Measurements from ENCODE around the gene DHRS7C. TPM values are rescaled to one million over a fixed set of nuclear protein-coding genes. Genes with fewer than 3 reads are reported as not detected.

Gene DHRS7C
- total and polyA plus RNA-seq, 2 experiments from 2014 or later = 0.63 TPM; not detected in 1

DNA sequence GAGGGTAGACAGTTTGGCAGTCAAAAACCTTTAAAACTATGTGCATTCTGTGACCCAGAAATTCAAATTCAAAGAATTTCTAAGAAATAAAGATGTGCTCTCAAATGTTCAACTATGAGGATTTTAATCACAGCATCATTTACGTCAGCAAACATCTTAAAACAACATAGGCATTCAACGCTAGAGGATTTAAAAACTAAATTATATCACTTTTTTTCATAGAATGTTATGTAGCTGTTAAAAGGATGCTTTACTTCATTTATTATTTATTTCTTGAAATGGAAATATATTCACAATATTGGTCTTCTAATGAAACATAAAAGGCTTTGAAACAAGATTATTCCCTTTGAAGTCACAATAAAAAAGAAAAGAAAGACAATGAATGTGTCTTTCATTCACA lies 38.0 kb upstream of the DHRS7C start:
- DNase-seq (ENCODE audit: low read depth in 1 of 2, low spot score in 1 of 2) = no peak
- Histone ChIP-seq H3K36me3 (no peaks in the 10 kb centered on the region), H3K9me3 (ENCODE audit: low read depth) (no peaks in the 10 kb centered on the region), H3K27me3 (no peaks in the 10 kb centered on the region), H3K4me3 (no peak overlapping the region), H3K4me1 (ENCODE audit: low read depth) (no peaks in the 10 kb centered on the region), H3K27ac (no peak overlapping the region)
- TF ChIP-seq, protein P1, sequence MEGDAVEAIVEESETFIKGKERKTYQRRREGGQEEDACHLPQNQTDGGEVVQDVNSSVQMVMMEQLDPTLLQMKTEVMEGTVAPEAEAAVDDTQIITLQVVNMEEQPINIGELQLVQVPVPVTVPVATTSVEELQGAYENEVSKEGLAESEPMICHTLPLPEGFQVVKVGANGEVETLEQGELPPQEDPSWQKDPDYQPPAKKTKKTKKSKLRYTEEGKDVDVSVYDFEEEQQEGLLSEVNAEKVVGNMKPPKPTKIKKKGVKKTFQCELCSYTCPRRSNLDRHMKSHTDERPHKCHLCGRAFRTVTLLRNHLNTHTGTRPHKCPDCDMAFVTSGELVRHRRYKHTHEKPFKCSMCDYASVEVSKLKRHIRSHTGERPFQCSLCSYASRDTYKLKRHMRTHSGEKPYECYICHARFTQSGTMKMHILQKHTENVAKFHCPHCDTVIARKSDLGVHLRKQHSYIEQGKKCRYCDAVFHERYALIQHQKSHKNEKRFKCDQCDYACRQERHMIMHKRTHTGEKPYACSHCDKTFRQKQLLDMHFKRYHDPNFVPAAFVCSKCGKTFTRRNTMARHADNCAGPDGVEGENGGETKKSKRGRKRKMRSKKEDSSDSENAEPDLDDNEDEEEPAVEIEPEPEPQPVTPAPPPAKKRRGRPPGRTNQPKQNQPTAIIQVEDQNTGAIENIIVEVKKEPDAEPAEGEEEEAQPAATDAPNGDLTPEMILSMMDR (IDR thresholded peaks at IDR 0.05; ENCODE audit: low read depth, low read length) = no peak

DNA sequence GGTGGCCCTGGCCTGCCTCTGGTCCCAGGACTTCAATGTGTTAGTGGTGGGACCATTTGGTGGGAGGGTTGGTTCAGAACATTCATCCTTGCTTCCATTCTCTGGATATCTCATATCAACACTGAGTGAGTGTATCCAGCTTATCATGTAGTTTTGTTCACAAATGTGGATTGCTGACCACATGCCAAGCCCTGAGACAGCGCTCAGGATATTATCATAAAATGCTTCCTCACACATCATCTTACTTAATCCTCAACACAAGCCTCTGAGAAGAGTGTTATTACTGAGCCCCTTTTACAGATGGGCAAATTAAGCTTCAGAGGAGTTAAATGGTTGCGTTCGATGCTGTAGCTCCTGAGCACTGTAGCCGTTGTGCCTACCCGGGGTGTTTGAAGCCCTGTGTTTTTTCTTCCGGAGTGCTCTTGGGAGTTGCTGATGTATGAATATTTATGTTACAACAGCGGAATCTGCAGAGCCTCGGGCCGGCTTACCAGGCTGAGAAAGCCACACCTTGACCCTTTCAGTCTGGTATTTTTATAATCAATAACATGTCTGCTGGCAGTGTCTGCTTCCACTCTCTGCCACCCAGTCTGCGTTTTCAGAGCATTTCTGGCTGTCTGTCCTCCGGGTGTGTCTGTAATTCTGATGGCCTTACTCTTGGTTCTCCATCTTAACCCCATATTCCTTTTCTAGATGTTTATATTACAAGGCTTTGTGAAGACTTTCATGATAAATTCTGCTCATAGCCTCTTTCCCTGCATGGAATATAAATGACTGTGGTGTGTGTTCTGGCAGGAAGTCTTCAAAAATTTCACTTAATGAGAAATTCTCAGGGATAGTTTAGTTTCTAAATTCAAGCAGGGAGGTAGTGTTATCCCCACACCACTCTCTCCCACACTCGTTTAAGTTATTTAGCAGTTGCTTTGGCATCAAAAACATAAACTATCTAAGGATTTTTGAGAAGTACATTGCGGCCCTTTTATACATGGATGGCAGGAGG lies 37.2 kb upstream of the DHRS7C start:
- peak in 1 of 2 donors; percentile 66 for DNase-seq (ENCODE audit: low read depth in 1 of 2, low spot score in 1 of 2)

DNA sequence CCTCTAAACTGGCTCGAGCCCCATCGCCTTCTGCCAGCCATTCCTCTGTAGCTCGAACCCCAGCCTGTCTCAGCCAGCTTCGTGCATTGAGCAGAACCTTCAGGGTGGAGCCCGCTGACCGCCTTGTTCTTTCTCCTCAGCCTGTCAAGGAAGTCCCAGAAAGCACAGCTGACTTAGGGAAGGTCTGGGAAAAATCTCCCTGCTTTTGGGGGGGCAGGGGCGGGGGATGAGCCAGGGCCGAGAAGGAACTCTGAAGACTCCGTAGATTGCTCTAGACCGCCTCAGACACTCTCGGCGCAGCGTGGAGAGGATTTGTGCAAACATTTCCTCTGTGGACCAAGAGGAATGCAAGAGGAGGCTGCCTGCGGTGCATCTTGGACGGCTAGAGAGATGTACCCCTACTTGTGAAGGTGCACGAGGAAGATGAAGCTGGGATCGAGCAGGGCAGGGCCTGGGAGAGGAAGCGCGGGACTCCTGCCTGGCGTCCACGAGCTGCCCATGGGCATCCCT lies 34.3 kb upstream of the DHRS7C start, which contains the start of gene GLP2R:
GLP2R (plus strand) TSS at position 284 of the 510 bp plus-strand sequence; CDS start at position 424, 140 bp downstream.
- no peak for DNase-seq (ENCODE audit: low read depth in 1 of 2, low spot score in 1 of 2)
- Histone ChIP-seq H3K4me1 (ENCODE audit: low read depth) (no peaks in the 10 kb centered on the region), H3K27ac (no peak within 1 kb of the TSS), H3K4me3 (no peak within 1 kb of the TSS), H3K36me3 (no peaks in the 10 kb centered on the region), H3K9me3 (ENCODE audit: low read depth) (no peaks in the 10 kb centered on the region), H3K27me3 (no peaks in the 10 kb centered on the region)
- TF ChIP-seq, protein P1 (IDR thresholded peaks at IDR 0.05; ENCODE audit: low read depth, low read length) = no peak

More for the DNA sequence above, 37.2 kb upstream of the DHRS7C start:
- H3K9me3 ChIP-seq (ENCODE audit: low read depth) = no peaks in the 10 kb centered on the region
- no peak overlapping the region for H3K27ac ChIP-seq
- H3K36me3 ChIP-seq = no peaks in the 10 kb centered on the region
- TF ChIP-seq, protein P1 (IDR thresholded peaks at IDR 0.05; ENCODE audit: low read depth, low read length) = no peak
- H3K27me3 ChIP-seq = no peaks in the 10 kb centered on the region
- no peaks in the 10 kb centered on the region for H3K4me1 ChIP-seq (ENCODE audit: low read depth)
- H3K4me3 ChIP-seq = no peak overlapping the region

DNA sequence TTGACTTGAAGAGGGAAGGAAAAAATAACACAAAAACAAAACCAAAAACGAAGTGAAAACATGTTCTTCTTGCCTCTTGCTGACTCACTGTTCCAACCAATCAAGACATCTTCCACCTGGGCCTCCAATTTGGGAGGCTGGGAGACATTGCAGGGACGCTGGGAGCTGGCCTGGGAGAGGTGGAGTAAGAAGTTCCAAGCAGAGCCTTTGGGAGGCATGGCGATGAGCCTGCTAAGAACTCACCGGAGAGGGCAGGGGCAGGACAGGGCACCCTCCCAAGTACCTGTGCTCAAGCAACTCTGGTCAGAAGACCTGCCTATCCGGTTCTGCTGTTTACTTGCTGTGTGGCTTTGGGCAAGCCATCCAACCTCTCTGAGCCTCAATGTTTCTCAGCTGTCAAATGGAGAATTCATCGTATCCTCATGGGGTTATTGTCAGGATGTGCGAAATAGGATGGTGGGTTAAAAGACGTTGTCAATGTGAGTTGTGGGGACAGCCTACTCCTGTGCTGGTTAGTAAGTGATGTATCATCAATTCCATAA lies 33.5 kb upstream of the DHRS7C start:
- TF ChIP-seq, protein P1 (IDR thresholded peaks at IDR 0.05; ENCODE audit: low read depth, low read length) = no peak
- Histone ChIP-seq H3K36me3 (no peaks in the 10 kb centered on the region), H3K27ac (no peak overlapping the region), H3K4me3 (no peak overlapping the region), H3K27me3 (no peaks in the 10 kb centered on the region), H3K4me1 (ENCODE audit: low read depth) (no peaks in the 10 kb centered on the region), H3K9me3 (ENCODE audit: low read depth) (no peaks in the 10 kb centered on the region)
- DNase-seq (ENCODE audit: low read depth in 1 of 2, low spot score in 1 of 2) = no peak

DNA sequence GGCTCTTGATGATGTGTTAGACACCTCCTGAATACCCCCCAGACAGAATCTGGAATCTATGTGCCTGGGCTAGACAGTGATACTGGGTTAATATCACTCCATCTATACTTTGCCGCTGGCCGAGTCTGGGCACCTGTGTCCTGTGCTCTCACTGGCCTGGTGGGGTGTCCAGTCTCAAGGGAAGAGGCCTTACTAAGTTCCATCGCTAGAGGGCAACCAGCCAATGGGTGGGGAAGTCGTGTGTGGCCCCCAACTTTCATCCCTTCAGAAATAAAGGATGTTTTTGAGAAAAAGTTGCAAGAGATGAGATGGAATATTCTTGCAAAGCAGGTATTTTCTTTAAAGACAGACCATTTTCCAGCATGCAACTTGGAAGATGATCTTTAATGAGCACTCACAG lies 32.7 kb upstream of the DHRS7C start:
- Histone ChIP-seq H3K27me3 (no peaks in the 10 kb centered on the region), H3K9me3 (ENCODE audit: low read depth) (no peaks in the 10 kb centered on the region), H3K36me3 (no peaks in the 10 kb centered on the region), H3K4me1 (ENCODE audit: low read depth) (no peaks in the 10 kb centered on the region), H3K4me3 (no peak overlapping the region), H3K27ac (no peak overlapping the region)
- DNase-seq (ENCODE audit: low read depth in 1 of 2, low spot score in 1 of 2) = no peak
- TF ChIP-seq, protein P1 (IDR thresholded peaks at IDR 0.05; ENCODE audit: low read depth, low read length) = peak; percentile 9
